Endothelial cell of umbilical vein (primary cell): ENCODE measurements around the gene SLMAP. TPM values are rescaled to one million over a fixed set of nuclear protein-coding genes. Genes with fewer than 3 reads are reported as not detected.

Experiments used
- BruUV-seq: library from RNA; stranded (reverse); fragments of 400-500 nt; replicated peaks from 2 replicates; lab custom pipeline; 2021; lab: Mats Ljungman, UMichigan
- CTCF ChIA-PET: fragments of 300-600, 350-600 bp; sonication (Branson Sonifier 250); formaldehyde crosslinking; loops from one replicate; lab custom pipeline; 2021; ENCODE audit warnings: antibody characterized with exemption, inconsistent platforms; lab: Charles Lee
- POLR2A ChIA-PET: fragments of 300-600, 350-600 bp; sonication (Branson Sonifier 250); formaldehyde crosslinking; loops from one replicate; lab custom pipeline; 2021; ENCODE audit warnings: antibody characterized with exemption, inconsistent platforms; lab: Charles Lee
- DNase-seq: peaks from one replicate; pipeline ENCODE4 v3.0.0-alpha.2; 2011; ENCODE audit warnings: low read depth, low spot score
- FAIRE-seq: peaks from 2 replicates; lab custom pipeline; 2011; peaks lifted over from hg19 to GRCh38; lab: Jason Lieb, UNC
- H2AFZ ChIP-seq: 2 replicates; pipeline ENCODE4 v1.6.0; 2012; ENCODE audit warnings: low read depth, low read length, control low read depth, inconsistent platforms
- H3K27ac ChIP-seq: 2 replicates; pipeline ENCODE4 v1.5.1; 2011; ENCODE audit warnings: low read depth, mild to moderate bottlenecking, control low read depth, low read length, moderate library complexity; ENCODE audit not compliant: insufficient read depth
- H3K27me3 ChIP-seq, 2 experiments: 2 replicates each; pipeline versions ENCODE4 v1.6.0 to v1.6.1; 2011; ENCODE audit warnings: low read length in 2 of 2, mixed read lengths in 1 of 2; ENCODE audit not compliant: control insufficient read depth in 2 of 2, insufficient read depth in 2 of 2
- H3K36me3 ChIP-seq, 2 experiments: 2 replicates in 1 of 2; 3 replicates in 1 of 2; pipeline ENCODE4 v1.5.1; 2011; ENCODE audit warnings: low read length in 2 of 2, mild to moderate bottlenecking in 1 of 2, moderate library complexity in 1 of 2; ENCODE audit not compliant: control insufficient read depth in 2 of 2, insufficient read depth in 2 of 2; ENCODE audit errors: extremely low read depth in 1 of 2
- H3K4me1 ChIP-seq: 3 replicates; pipeline ENCODE4 v1.5.1; 2011; ENCODE audit warnings: mild to moderate bottlenecking, low read length; ENCODE audit not compliant: control insufficient read depth, insufficient read depth; ENCODE audit errors: extremely low read depth
- H3K4me2 ChIP-seq: 2 replicates; pipeline ENCODE4 v1.6.1; 2011; ENCODE audit warnings: low read length, control low read depth, mixed read lengths; ENCODE audit not compliant: insufficient read depth
- H3K4me3 ChIP-seq, 3 experiments: fragments of 200-600 bp in 1 of 3; sonication (generic), shearing (Covaris generic) in 1 of 3; replicated peaks in 1 of 3; 2 replicates each; pipeline ENCODE4 v1.5.1; 2011 to 2016; ENCODE audit warnings: control low read depth in 3 of 3, low read length in 3 of 3, mild to moderate bottlenecking in 2 of 3, inconsistent platforms in 1 of 3, low read depth in 1 of 3, moderate library complexity in 1 of 3; ENCODE audit not compliant: insufficient read depth in 1 of 3
- H3K79me2 ChIP-seq: 2 replicates; pipeline ENCODE4 v1.6.0; 2012; ENCODE audit warnings: low read length, inconsistent platforms; ENCODE audit not compliant: control insufficient read depth, insufficient read depth
- H3K9ac ChIP-seq: replicated peaks from 2 replicates; pipeline ENCODE3; 2011; ENCODE audit warnings: low read length, control low read depth; ENCODE audit not compliant: insufficient read depth; ENCODE audit errors: extremely low read depth
- H3K9me1 ChIP-seq: replicated peaks from 3 replicates; pipeline ENCODE4 v1.6.0; 2011; ENCODE audit warnings: mild to moderate bottlenecking, low read length; ENCODE audit not compliant: control insufficient read depth, insufficient read depth; ENCODE audit errors: extremely low read depth
- H3K9me3 ChIP-seq: replicated peaks from 2 replicates; pipeline ENCODE4 v1.5.1; 2012; ENCODE audit warnings: low read length, inconsistent platforms; ENCODE audit not compliant: control insufficient read depth, insufficient read depth
- H4K20me1 ChIP-seq: replicated peaks from 2 replicates; pipeline ENCODE3; 2011; ENCODE audit warnings: mild to moderate bottlenecking, low read length; ENCODE audit not compliant: control insufficient read depth, insufficient read depth; ENCODE audit errors: extremely low read depth
- EZH2 ChIP-seq: IDR thresholded peaks from 2 replicates; pipeline ENCODE4 v1.6.1; 2012; ENCODE audit warnings: borderline replicate concordance, low read depth, mild to moderate bottlenecking, moderate library complexity, low read length, inconsistent platforms; ENCODE audit not compliant: severe bottlenecking
- FOS ChIP-seq: IDR thresholded peaks from 2 replicates; pipeline ENCODE4 v1.6.1; 2011; ENCODE audit warnings: mild to moderate bottlenecking, low read length, moderate library complexity, borderline replicate concordance; ENCODE audit not compliant: insufficient read depth
- GATA2 ChIP-seq: IDR thresholded peaks from 2 replicates; pipeline ENCODE4 v1.7.0; 2011; ENCODE audit warnings: low read depth, mild to moderate bottlenecking, moderate library complexity, mixed read lengths, low read length; ENCODE audit not compliant: insufficient read length, insufficient read depth
- JUN ChIP-seq: IDR thresholded peaks from 2 replicates; pipeline ENCODE4 v1.6.1; 2011; ENCODE audit warnings: borderline replicate concordance, low read depth; ENCODE audit not compliant: insufficient read length, insufficient read depth
- MYC ChIP-seq: IDR thresholded peaks from one replicate; pipeline ENCODE4 v1.6.1; 2011; ENCODE audit warnings: mild to moderate bottlenecking, low read depth, low read length
- POLR2A ChIP-seq: IDR thresholded peaks from 2 replicates; pipeline ENCODE4 v1.6.1; 2012; ENCODE audit warnings: low read depth, mild to moderate bottlenecking, control low read depth, low read length
- POLR2AphosphoS5 ChIP-seq: IDR thresholded peaks from 2 replicates; pipeline ENCODE4 v1.6.1; 2012; ENCODE audit warnings: low read depth, mild to moderate bottlenecking, control low read depth, low read length, moderate library complexity; ENCODE audit not compliant: insufficient read depth
- dilution Hi-C: fragments of 300-500 bp; cut with MboI; formaldehyde crosslinking; loops from one replicate; pipeline ENCODE4 v1.15.0; 2019; ENCODE audit warnings: low sequenced_read_pairs; ENCODE audit not compliant: extremely low pct_ligation_motif_present
- intact Hi-C: fragments of 100-400 bp; cut with micrococcal nuclease; formaldehyde crosslinking; loops from one replicate; pipeline ENCODE4 v1.10.0; 2022
- polyA plus RNA-seq, 4 experiments: library from polyadenylated mRNA; depleted of rRNA in 3 of 4; stranded (reverse) in 3 of 4; unstranded in 1 of 4; fragments of >200 nt; gene quantifications; 2 replicates each; pipeline versions ENCODE4 v1.2.1 to v1.2.3, GENCODE V29; 2011 to 2012; ENCODE audit warnings: missing spikeins in 1 of 4
- total RNA-seq: library from RNA; stranded (reverse); gene quantifications from 2 replicates; pipeline ENCODE4 v1.2.3, GENCODE V29; 2021
- TF ChIP-seq, protein P1 (sequence below), 2 donors: IDR thresholded peaks; 1 replicate in 1 of 2; 2 replicates in 1 of 2; pipeline ENCODE4 v1.5.1; 2011; ENCODE audit warnings: low read length in 2 of 2, mild to moderate bottlenecking in 2 of 2, moderate library complexity in 2 of 2, control low read depth in 1 of 2, inconsistent platforms in 1 of 2, low read depth in 1 of 2; ENCODE audit not compliant: insufficient read depth in 1 of 2; ENCODE audit errors: extremely low read depth in 1 of 2
- TF ChIP-seq, protein P2 (sequence below): IDR thresholded peaks from 2 replicates; pipeline ENCODE4 v1.6.1; 2011; ENCODE audit not compliant: insufficient read depth, insufficient read length

The SLMAP gene
- total and polyA plus RNA-seq, 2 donors (not counting 3 experiments of a cell fraction or from before 2014, with no cell fraction given) = 9.8 to 54.7 TPM

DNA sequence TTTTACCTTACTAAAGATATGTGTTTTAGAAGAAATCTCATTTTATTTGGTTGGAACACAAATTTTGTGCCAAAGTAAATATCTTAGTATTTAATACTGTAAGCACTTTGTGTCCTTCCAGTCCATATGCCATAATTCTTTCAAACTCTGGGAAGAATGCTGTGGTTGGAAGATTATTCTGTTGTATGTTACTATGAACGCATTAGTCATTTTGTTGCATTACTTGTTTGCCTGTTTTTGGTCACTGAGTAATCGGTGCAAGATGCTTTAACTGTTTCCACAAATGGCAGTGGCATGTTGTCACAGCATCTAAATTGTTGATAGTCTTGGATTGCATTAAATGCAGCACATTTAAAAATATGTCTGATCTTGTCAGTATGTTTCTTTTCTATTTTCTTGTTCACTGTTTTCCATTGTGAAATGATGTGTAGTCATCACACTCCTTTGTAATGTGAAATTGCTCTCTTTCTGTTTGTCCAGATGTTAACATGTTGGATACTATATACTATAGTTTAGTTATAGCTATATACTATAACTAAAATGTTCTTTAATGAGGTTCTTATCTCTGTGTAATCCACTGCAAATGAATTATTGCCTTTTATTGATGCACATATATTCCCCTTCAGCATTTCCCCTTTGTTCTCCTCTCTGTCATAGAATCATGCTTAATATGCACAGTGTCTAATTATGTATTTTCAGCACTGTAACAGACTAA, 162.2 kb downstream of the SLMAP start:
- H3K36me3 ChIP-seq = peaks cover 3 to 13% of the 10 kb centered on the region in 2 experiments
- FAIRE-seq (no peak), DNase-seq (no peak)
- ChIA-PET CTCF (interaction anchor here (0.8 to 0.9 kb wide), 3 partner anchors 10 to 53 kb away, joined by 3 read pairs; no protein-coding TSS in a partner anchor), POLR2A (no interaction called here)
- no peak overlapping the region for H2AFZ ChIP-seq
- no peaks in the 10 kb centered on the region for H3K4me1 ChIP-seq
- TF ChIP-seq, protein P1, sequence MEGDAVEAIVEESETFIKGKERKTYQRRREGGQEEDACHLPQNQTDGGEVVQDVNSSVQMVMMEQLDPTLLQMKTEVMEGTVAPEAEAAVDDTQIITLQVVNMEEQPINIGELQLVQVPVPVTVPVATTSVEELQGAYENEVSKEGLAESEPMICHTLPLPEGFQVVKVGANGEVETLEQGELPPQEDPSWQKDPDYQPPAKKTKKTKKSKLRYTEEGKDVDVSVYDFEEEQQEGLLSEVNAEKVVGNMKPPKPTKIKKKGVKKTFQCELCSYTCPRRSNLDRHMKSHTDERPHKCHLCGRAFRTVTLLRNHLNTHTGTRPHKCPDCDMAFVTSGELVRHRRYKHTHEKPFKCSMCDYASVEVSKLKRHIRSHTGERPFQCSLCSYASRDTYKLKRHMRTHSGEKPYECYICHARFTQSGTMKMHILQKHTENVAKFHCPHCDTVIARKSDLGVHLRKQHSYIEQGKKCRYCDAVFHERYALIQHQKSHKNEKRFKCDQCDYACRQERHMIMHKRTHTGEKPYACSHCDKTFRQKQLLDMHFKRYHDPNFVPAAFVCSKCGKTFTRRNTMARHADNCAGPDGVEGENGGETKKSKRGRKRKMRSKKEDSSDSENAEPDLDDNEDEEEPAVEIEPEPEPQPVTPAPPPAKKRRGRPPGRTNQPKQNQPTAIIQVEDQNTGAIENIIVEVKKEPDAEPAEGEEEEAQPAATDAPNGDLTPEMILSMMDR (IDR thresholded peaks at IDR 0.05; ENCODE audit: extremely low read depth in 1 of 2, insufficient read depth in 1 of 2, low read depth in 1 of 2, low read length in 2 of 2) = no peak
- H3K27me3 ChIP-seq = no peaks in the 10 kb centered on the region
- BruUV-seq = no TSS peak
- H3K9me1 ChIP-seq = no peaks in the 10 kb centered on the region
- no peak overlapping the region for H3K4me3 ChIP-seq
- no peak overlapping the region for H3K27ac ChIP-seq
- no peak overlapping the region for H3K9ac ChIP-seq
- no peaks in the 10 kb centered on the region for H3K79me2 ChIP-seq
- dilution Hi-C loops = no loop called here
- intact Hi-C loops = no loop called here
- no peaks in the 10 kb centered on the region for H4K20me1 ChIP-seq
- H3K4me2 ChIP-seq = no peak overlapping the region
- no peaks in the 10 kb centered on the region for H3K9me3 ChIP-seq

DNA sequence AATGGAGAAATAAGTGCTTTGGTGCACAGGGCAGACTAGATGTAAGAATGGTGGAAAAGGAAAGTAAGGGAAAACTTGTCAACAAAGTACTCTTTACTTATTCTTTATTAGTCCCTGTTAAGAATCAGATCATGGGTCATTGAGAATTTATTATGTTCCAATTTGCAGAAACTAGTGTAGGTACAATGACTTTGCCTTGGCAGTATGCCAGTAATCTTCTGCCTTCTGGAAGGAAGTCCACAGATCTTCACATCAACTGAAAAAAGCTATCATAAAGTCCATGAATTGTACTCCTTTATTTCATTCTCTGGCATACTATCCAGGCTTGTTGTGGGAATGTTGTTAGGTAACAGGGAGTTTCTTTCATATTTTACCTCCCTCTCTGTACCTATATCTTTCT, 163.9 kb downstream of the SLMAP start:
- Histone ChIP-seq H2AFZ (no peak overlapping the region), H4K20me1 (no peaks in the 10 kb centered on the region), H3K27ac (no peak overlapping the region), H3K4me1 (no peaks in the 10 kb centered on the region), H3K27me3 (no peaks in the 10 kb centered on the region), H3K4me2 (no peak overlapping the region), H3K36me3 (peaks cover 3 to 12% of the 10 kb centered on the region in 2 experiments), H3K9me1 (no peaks in the 10 kb centered on the region), H3K9me3 (no peaks in the 10 kb centered on the region), H3K79me2 (no peaks in the 10 kb centered on the region), H3K9ac (no peak overlapping the region), H3K4me3 (no peak overlapping the region)
- ChIA-PET CTCF (no interaction called here), POLR2A (no interaction called here)
- intact Hi-C loops = no loop called here
- no peak for TF ChIP-seq POLR2AphosphoS5
- TF ChIP-seq, protein P1 (IDR thresholded peaks at IDR 0.05; ENCODE audit: extremely low read depth in 1 of 2, insufficient read depth in 1 of 2, low read depth in 1 of 2, low read length in 2 of 2) = no peak
- TF ChIP-seq FOS = no peak
- TF ChIP-seq MYC = no peak
- TF ChIP-seq GATA2 = no peak
- no peak for TF ChIP-seq EZH2
- TF ChIP-seq POLR2A = no peak
- TF ChIP-seq JUN = no peak
- TF ChIP-seq, protein P2, sequence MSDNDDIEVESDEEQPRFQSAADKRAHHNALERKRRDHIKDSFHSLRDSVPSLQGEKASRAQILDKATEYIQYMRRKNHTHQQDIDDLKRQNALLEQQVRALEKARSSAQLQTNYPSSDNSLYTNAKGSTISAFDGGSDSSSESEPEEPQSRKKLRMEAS = no peak
- DNase-seq (no peak), FAIRE-seq (no peak)
- dilution Hi-C loops = no loop called here
- BruUV-seq = no TSS peak
